OCI-LY7 (cell line): ENCODE results near the gene ZIK1.

Source experiments
- CTCF ChIP-seq: fragments of 200-600 bp; sonication (generic); conservative IDR thresholded peaks from 2 replicates; pipeline ENCODE4 v1.5.1; 2014; ENCODE audit warnings: mild to moderate bottlenecking, antibody characterized with exemption, low read length, moderate library complexity, mixed read lengths
- EZH2phosphoT487 ChIP-seq: fragments of 200-600 bp; sonication (generic); IDR thresholded peaks from 2 replicates; pipeline ENCODE4 v1.6.1; 2018; ENCODE audit warnings: low read depth, borderline replicate concordance, mild to moderate bottlenecking, mixed run types, antibody characterized with exemption, low read length, moderate library complexity, mixed read lengths

- TF ChIP-seq CTCF = peak; percentile 56; the same call in 1 of the 2 replicates
- TF ChIP-seq EZH2phosphoT487 = no peak
Observed at GRCh38 chr19:57578487-57579205, 5.3 kb upstream of the ZIK1 start, which contains the start of gene ZNF416.
